Sigmoid colon (tissue), 7 donors: ENCODE results near the gene ZNF445. TPM values are rescaled to one million over a fixed set of nuclear protein-coding genes. Genes with fewer than 3 reads are reported as not detected.

ENCODE experiments used
- DNase-seq: peaks from one replicate; pipeline ENCODE4 v3.0.0-alpha.2; 2019
- H3K27ac ChIP-seq, 4 donors: fragments of 200-600 bp; sonication (generic); one replicate each; pipeline ENCODE4 v1.5.1; 2016 to 2019; ENCODE audit warnings: mild to moderate bottlenecking in 1 of 4
- H3K27me3 ChIP-seq, 3 donors: fragments of 200-600 bp; sonication (generic); one replicate each; pipeline ENCODE4 v1.5.1; 2019; ENCODE audit warnings: mild to moderate bottlenecking in 1 of 3
- H3K36me3 ChIP-seq, 4 donors: fragments of 200-600 bp; sonication (generic); one replicate each; pipeline ENCODE4 v1.5.1; 2016 to 2019
- H3K4me1 ChIP-seq, 4 donors: fragments of 200-600 bp; sonication (generic); one replicate each; pipeline ENCODE4 v1.5.1; 2017 to 2019
- H3K4me3 ChIP-seq, 4 donors: fragments of 200-600 bp; sonication (generic); one replicate each; pipeline ENCODE4 v1.5.1; 2017 to 2019; ENCODE audit warnings: mild to moderate bottlenecking in 2 of 4, moderate library complexity in 1 of 4
- H3K9me3 ChIP-seq, 4 donors: fragments of 200-600 bp in 3 of 4; sonication (generic) in 3 of 4; one replicate each; pipeline versions ENCODE4 v1.5.1 to v1.6.1; 2013 to 2019
- EP300 ChIP-seq, 4 donors: sonication (generic); formaldehyde crosslinking; IDR thresholded peaks; one replicate each; pipeline ENCODE4 v1.6.1; 2017; ENCODE audit warnings: antibody characterized with exemption in 4 of 4
- POLR2A ChIP-seq, 2 donors: fragments of 450-650 bp; IDR thresholded peaks; one replicate each; pipeline ENCODE4 v1.6.1; 2016; ENCODE audit warnings: antibody characterized with exemption in 2 of 2, mild to moderate bottlenecking in 2 of 2, moderate library complexity in 2 of 2
- POLR2AphosphoS5 ChIP-seq, 4 donors: sonication (generic); formaldehyde crosslinking; IDR thresholded peaks; one replicate each; pipeline ENCODE4 v1.6.1; 2017; ENCODE audit warnings: antibody characterized with exemption in 4 of 4
- WGBS, 2 donors: extraction: QIAGEN DNeasy Blood & Tissue Kit; methylation state at CpG; one replicate each; pipeline ENCODE4 v1.1.7; 2013; 5-methylcytosine and 5-hydroxymethylcytosine counted together
- intact Hi-C: fragments of 100-400 bp; cut with DNase I; formaldehyde crosslinking; loops from one replicate; pipeline ENCODE4 v1.15.1; 2023
- polyA plus RNA-seq, 3 donors: library from polyadenylated mRNA; stranded (reverse); fragments of 200-250 nt; gene quantifications; one replicate each; pipeline ENCODE4 v1.2.3, GENCODE V29; 2013
- total RNA-seq, 4 donors: library from RNA; depleted of rRNA; stranded (reverse); fragments of >200 nt; gene quantifications; one replicate each; pipeline ENCODE4 v1.1.0, GENCODE V29; 2016
- TF ChIP-seq, protein P1 (sequence below), 4 experiments: fragments of 450-650 bp in 3 of 4; fragments of 200-600 bp in 1 of 4; IDR thresholded peaks; one replicate each; pipeline ENCODE4 v1.5.1; 2016 to 2019; ENCODE audit warnings: antibody characterized with exemption in 4 of 4, mild to moderate bottlenecking in 3 of 4, moderate library complexity in 2 of 4
- donor health status: healthy with polysubstance abuse.
- donor health status: Bipolar disorder and iron deficiency.
- donor health status: healthy.

The ZNF445 gene
- total and polyA plus RNA-seq, 7 donors = 1.2 to 13.3 (median 7.1) TPM

DNA sequence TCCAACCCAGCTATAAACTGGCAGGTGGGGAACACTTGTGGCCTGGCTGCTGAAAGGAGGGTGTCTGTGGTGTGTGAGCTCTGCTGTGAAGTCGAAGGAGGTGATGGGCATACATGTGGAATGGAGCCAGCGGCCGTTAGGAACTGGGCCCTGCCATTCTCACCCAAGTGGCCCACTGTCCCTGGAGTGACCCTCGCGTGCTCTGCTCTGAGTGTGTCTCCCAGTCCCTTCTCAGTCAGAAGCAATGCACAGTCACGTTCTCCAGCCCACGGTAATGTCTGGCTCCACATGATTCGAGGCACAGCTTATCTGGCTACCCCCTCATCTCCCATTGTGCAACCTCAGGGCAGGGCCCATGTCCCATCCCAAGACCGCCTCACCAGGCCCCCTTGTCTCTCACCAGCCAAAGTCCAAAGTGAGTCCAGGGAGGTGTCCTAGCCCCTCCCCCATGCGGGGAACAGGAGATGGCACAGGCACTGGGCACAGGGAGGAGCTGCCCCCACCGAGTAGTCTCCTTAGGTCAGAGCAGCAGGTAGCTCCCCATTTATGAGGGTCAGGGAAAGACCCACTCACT lies 62.9 kb downstream of the ZNF445 start:
- H3K27me3 ChIP-seq = no peaks in the 10 kb centered on the region
- H3K9me3 ChIP-seq = no peaks in the 10 kb centered on the region
- intact Hi-C loops = no loop called here
- no peak overlapping the region for H3K27ac ChIP-seq
- no peak for TF ChIP-seq POLR2AphosphoS5 (IDR thresholded peaks at IDR 0.05)
- no peak for TF ChIP-seq EP300 (IDR thresholded peaks at IDR 0.05)
- no peak for TF ChIP-seq POLR2A (IDR thresholded peaks at IDR 0.05)
- TF ChIP-seq, protein P1, sequence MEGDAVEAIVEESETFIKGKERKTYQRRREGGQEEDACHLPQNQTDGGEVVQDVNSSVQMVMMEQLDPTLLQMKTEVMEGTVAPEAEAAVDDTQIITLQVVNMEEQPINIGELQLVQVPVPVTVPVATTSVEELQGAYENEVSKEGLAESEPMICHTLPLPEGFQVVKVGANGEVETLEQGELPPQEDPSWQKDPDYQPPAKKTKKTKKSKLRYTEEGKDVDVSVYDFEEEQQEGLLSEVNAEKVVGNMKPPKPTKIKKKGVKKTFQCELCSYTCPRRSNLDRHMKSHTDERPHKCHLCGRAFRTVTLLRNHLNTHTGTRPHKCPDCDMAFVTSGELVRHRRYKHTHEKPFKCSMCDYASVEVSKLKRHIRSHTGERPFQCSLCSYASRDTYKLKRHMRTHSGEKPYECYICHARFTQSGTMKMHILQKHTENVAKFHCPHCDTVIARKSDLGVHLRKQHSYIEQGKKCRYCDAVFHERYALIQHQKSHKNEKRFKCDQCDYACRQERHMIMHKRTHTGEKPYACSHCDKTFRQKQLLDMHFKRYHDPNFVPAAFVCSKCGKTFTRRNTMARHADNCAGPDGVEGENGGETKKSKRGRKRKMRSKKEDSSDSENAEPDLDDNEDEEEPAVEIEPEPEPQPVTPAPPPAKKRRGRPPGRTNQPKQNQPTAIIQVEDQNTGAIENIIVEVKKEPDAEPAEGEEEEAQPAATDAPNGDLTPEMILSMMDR (IDR thresholded peaks at IDR 0.05) = no peak
- H3K36me3 ChIP-seq = no peaks in the 10 kb centered on the region
- no peaks in the 10 kb centered on the region for H3K4me1 ChIP-seq
- H3K4me3 ChIP-seq = no peak overlapping the region
- no peak for DNase-seq
- WGBS, 2 donors = 87% methylated on average over 11 of the region's 11 CpGs

DNA sequence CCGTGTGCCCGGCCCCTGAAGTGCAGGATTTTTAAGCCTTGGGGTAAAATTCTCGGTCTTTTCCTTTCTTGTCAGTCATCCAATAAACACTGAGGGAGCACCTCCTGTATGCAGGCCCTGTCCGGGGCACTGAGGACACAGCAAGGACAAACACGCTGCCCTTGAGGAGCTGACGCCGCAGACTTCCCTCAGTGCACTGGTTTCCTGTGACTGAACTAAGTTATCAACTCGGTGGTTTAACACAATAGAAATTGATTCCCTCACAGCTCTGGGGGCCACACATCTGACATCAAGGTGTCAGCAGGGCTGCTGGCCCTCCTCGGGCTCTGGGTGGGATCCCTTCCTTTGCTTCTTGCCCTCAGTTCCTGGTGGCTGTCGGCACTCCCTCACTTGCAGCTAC lies 65.1 kb downstream of the ZNF445 start:
- Histone ChIP-seq H3K4me3 (no peak overlapping the region), H3K27me3 (no peaks in the 10 kb centered on the region), H3K9me3 (no peaks in the 10 kb centered on the region), H3K27ac (no peak overlapping the region), H3K36me3 (peaks cover 0 to 3% (median 0%) of the 10 kb centered on the region in 4 donors), H3K4me1 (no peaks in the 10 kb centered on the region)
- DNase-seq = no peak
- intact Hi-C loops = no loop called here
- TF ChIP-seq EP300 (IDR thresholded peaks at IDR 0.05) = no peak
- no peak for TF ChIP-seq POLR2AphosphoS5 (IDR thresholded peaks at IDR 0.05)
- TF ChIP-seq, protein P1 (IDR thresholded peaks at IDR 0.05) = no peak
- TF ChIP-seq POLR2A (IDR thresholded peaks at IDR 0.05) = no peak
- WGBS, 2 donors = 79 to 87% methylated on average over 10 of the region's 10 CpGs

DNA sequence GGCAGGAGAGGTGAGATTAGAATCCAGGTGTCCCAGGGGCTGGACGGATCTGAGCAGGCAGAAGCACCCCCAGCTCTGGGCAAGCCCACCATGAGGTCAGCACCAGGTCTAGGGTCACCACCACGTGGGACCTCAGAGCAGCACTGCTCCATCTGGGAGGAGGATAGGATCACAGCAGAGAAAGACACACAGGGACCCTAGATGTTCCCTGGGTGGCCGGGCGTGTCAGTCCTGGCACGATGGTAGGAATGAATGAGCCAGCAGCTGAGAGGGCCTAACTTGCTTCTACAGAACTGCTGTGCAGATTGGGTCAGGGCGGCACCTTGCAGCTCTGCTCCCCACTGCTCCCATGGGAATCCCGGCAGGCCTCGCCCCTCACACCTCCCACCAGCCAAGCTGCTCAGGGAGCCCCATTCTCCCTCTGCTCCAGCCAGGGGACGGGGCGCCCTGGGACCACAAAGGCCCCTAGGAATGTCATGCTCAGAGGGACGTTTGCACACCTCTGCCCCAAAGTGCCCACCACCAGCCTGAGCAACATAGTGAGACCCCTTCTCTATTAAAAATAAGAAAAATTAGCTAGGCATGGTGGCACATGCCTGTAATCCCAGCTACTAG lies 66.3 kb downstream of the ZNF445 start:
- peaks cover 0 to 3% (median 0%) of the 10 kb centered on the region in 4 donors for H3K36me3 ChIP-seq
- TF ChIP-seq POLR2A (IDR thresholded peaks at IDR 0.05) = no peak
- TF ChIP-seq, protein P1 (IDR thresholded peaks at IDR 0.05) = no peak
- TF ChIP-seq POLR2AphosphoS5 (IDR thresholded peaks at IDR 0.05) = no peak
- no peak for DNase-seq
- intact Hi-C loops = no loop called here
- H3K4me1 ChIP-seq = no peaks in the 10 kb centered on the region
- H3K4me3 ChIP-seq = no peak overlapping the region
- H3K9me3 ChIP-seq = no peaks in the 10 kb centered on the region
- H3K27me3 ChIP-seq = no peaks in the 10 kb centered on the region
- 77 to 85% methylated on average over 11 of the region's 11 CpGs for WGBS, 2 donors
- H3K27ac ChIP-seq = no peak overlapping the region

DNA sequence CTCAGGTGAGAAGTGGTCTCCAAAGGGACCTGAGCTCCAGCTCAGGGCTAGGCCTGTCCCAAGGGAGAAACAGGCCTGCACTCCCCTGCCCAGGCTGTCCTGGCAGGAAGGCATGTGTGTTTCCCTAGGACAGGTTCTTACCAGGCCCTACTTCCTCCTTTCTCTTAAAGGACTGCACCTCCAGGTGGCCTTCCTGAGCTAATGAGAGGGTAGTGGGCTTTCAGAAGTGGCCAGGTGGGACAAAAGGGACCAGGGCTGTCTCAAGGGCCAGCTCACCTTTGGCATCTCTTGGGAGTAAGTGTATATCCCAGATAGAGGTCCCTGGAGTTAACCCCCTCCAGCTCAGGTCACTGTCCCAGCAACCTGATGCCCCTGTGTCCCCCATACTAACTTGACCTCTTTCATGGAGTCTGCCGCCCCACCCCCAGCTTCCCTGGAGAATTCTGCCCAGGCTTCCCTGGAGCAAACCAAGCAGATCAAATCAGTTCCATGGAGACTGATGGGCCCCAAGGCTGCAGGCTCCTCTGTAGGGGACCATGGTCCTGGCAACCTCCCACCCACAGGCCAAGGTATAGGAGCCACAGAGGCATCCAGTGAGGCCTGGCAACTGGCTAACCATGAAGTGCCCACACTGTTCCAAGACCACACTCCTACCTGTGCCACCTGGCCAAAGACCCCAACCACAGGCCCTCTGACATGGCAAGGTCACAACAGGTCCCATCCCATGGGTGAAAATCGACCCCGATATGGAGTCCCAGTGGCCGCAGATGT lies 67.6 kb downstream of the ZNF445 start:
- Histone ChIP-seq H3K9me3 (no peaks in the 10 kb centered on the region), H3K27ac (no peak overlapping the region), H3K36me3 (peaks cover 0 to 3% (median 0%) of the 10 kb centered on the region in 4 donors), H3K4me1 (no peaks in the 10 kb centered on the region), H3K4me3 (no peak overlapping the region), H3K27me3 (no peaks in the 10 kb centered on the region)
- no peak for DNase-seq
- WGBS, 2 donors = 70 to 99% methylated on average over 4 of the region's 4 CpGs
- intact Hi-C loops = no loop called here
- TF ChIP-seq POLR2A (IDR thresholded peaks at IDR 0.05) = no peak
- TF ChIP-seq POLR2AphosphoS5 (IDR thresholded peaks at IDR 0.05) = no peak

DNA sequence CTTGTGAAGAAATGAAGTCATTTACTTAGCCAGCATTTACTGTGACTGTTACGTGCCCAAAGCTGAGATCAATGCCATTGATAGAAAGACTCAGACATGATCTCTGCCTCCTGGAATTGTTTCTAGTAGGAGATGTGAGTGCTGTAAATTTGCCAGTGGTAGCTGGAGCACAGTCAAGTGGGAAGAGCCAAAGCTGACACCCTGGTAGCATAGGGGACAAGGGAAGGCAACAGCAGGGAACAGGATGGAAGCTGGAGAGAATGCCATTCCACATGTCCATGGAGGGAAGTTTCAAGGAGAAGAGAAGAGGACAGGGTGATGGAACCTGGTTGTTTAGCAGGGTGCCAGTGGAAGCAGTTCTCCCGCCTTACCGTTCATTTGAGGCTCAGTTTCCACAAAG lies 74.9 kb downstream of the ZNF445 start:
- Histone ChIP-seq H3K4me1 (no peaks in the 10 kb centered on the region), H3K9me3 (no peaks in the 10 kb centered on the region), H3K27ac (no peak overlapping the region), H3K4me3 (no peak overlapping the region), H3K36me3 (peaks cover 0 to 28% (median 11%) of the 10 kb centered on the region in 4 donors), H3K27me3 (no peaks in the 10 kb centered on the region)
- DNase-seq = no peak
- TF ChIP-seq EP300 (IDR thresholded peaks at IDR 0.05) (no peak), POLR2A (IDR thresholded peaks at IDR 0.05) (no peak), POLR2AphosphoS5 (IDR thresholded peaks at IDR 0.05) (no peak)
- TF ChIP-seq, protein P1 (IDR thresholded peaks at IDR 0.05) = no peak
- 95 to 99% methylated on average over 3 of the region's 3 CpGs for WGBS, 2 donors
- intact Hi-C loops = no loop called here
